Regular cardiac myocyte (primary cell): ENCODE data around the gene ARMC7. TPM values are rescaled to one million over a fixed set of nuclear protein-coding genes. Genes with fewer than 3 reads are reported as not detected.

Experiments
- total RNA-seq: library from RNA; depleted of rRNA; stranded (reverse); fragments of >200 nt; gene quantifications from 2 replicates; pipeline ENCODE4 v1.2.3, GENCODE V29; 2014

ARMC7 gene
- 1.4 and 1.9 TPM in 2 replicates for total RNA-seq

GRCh38 chr17:75109407-75110233, at the start of gene ARMC7:
TSS of gene ARMC7 (plus strand) at chr17:75109969. CDS start at chr17:75110289, 320 bp downstream.

GRCh38 chr17:75087558-75088453, 22.0 kb upstream of the ARMC7 start, which contains the start of gene SLC16A5:
TSS of gene SLC16A5 (plus strand) at chr17:75087954. CDS start at chr17:75093637, 5,683 bp downstream.

DNA sequence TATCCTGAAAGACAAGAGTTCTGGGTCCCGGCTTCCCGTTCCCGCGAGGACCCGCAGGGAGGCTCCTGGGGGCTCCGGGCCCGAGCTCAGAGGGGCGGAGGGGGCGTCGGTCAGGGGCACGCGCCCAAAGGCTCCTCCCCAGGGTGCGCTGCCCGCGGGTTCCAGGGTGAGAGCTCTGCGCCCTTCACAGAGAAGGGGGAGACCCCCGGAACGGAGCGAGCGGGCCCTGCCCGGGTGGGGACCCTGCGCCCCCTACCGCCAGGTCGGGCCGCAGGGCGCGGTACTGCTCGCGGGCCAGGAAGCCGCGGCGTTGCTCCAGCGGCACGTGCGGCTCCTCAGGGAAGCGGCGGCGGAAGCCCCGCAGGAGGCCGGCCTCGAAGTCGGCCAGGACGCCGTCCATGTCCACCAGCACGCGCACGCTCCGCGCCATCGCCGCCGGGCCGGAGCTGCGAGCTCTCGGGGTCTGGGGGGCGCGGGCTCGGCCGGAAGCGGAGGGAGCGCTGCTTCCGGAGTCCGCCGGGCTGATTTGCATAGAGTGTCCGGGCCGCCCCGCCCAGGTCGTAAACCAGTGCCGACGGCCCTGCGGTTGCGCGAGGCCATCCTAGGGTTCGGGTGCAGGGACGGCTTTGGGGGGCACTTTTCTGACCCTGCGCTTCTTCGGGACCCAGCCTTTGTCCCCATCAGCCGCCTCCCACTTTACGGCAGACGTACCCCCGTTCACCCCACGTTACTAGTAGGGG, 21.7 kb downstream of the ARMC7 start, which contains the start of gene NT5C:
Gene NT5C, minus strand, starts transcription at position 465 of the 740 bp plus-strand sequence. Its CDS starts 35 bp downstream, at position 430.

GRCh38 chr17:75154195-75155106, 44.7 kb downstream of the ARMC7 start, which contains the start of gene JPT1:
TSS of gene JPT1 (minus strand) at chr17:75154512. CDS start at chr17:75154397, 115 bp downstream.

Other genes with a start within 250 kb of the ARMC7 start
- 31.4 and 47.6 TPM in 2 replicates for gene FDXR, start 237.0 kb upstream of the ARMC7 start, total RNA-seq
- not detected in 2 replicates for gene FADS6, start 216.3 kb upstream of the ARMC7 start, total RNA-seq
- under 0.01 TPM in 1 of 2 replicates, not detected in the other for gene USH1G, start 186.7 kb upstream of the ARMC7 start, total RNA-seq
- not detected in 2 replicates for gene OTOP2, start 185.7 kb upstream of the ARMC7 start, total RNA-seq
- not detected in 2 replicates for gene OTOP3, start 174.1 kb upstream of the ARMC7 start, total RNA-seq
- gene HID1, start 137.2 kb upstream of the ARMC7 start, total RNA-seq = 1.4 and 5.8 TPM in 2 replicates
- 17.5 and 25.1 TPM in 2 replicates for gene CDR2L, start 122.3 kb upstream of the ARMC7 start, total RNA-seq
- 27.9 and 47.0 TPM in 2 replicates for gene MRPL58, start 97.3 kb upstream of the ARMC7 start, total RNA-seq
- gene ATP5PD, start 63.0 kb upstream of the ARMC7 start, total RNA-seq = 332 and 359 TPM in 2 replicates
- 14.7 and 16.7 TPM in 2 replicates for gene KCTD2, start 62.7 kb upstream of the ARMC7 start, total RNA-seq
- gene SLC16A5, start 22.0 kb upstream of the ARMC7 start, total RNA-seq = 3.3 and 6.2 TPM in 2 replicates
- gene NT5C, start 21.8 kb downstream of the ARMC7 start, total RNA-seq = 31.3 and 51.0 TPM in 2 replicates
- gene JPT1, start 44.5 kb downstream of the ARMC7 start, total RNA-seq = 60.3 and 215 TPM in 2 replicates
- 111 and 152 TPM in 2 replicates for gene SUMO2, start 73.0 kb downstream of the ARMC7 start, total RNA-seq
- gene NUP85, start 95.7 kb downstream of the ARMC7 start, total RNA-seq = 18.3 and 46.2 TPM in 2 replicates
- 6.8 and 11.5 TPM in 2 replicates for gene GGA3, start 151.6 kb downstream of the ARMC7 start, total RNA-seq
- 33.8 and 76.9 TPM in 2 replicates for gene MRPS7, start 151.9 kb downstream of the ARMC7 start, total RNA-seq
- gene MIF4GD, start 161.3 kb downstream of the ARMC7 start, total RNA-seq = 6.9 and 7.3 TPM in 2 replicates
- 7.6 and 8.8 TPM in 2 replicates for gene SLC25A19, start 179.5 kb downstream of the ARMC7 start, total RNA-seq